Fibroblast of lung (primary cell): ENCODE data around the gene ESR2. TPM values are rescaled to one million over a fixed set of nuclear protein-coding genes. Genes with fewer than 3 reads are reported as not detected.

ENCODE experiments used
- DNase-seq, 2 donors: peaks; one replicate each; pipeline versions ENCODE4 v3.0.0 to v3.0.0-alpha.2; 2010; ENCODE audit warnings: low read depth in 2 of 2
- H2AFZ ChIP-seq: 2 replicates; pipeline ENCODE4 v1.5.1; 2012; ENCODE audit warnings: low read length, control low read depth, inconsistent platforms
- H3K27ac ChIP-seq: 2 replicates; pipeline ENCODE4 v1.5.1; 2011; ENCODE audit warnings: low read length, control low read depth; ENCODE audit not compliant: insufficient read depth
- H3K27me3 ChIP-seq: 2 replicates; pipeline ENCODE4 v1.5.1; 2011; ENCODE audit warnings: mild to moderate bottlenecking, low read length; ENCODE audit not compliant: control insufficient read depth, insufficient read depth
- H3K36me3 ChIP-seq: 2 replicates; pipeline ENCODE4 v1.5.1; 2011; ENCODE audit warnings: low read length; ENCODE audit not compliant: control insufficient read depth, insufficient read depth
- H3K4me1 ChIP-seq: 2 replicates; pipeline ENCODE4 v1.5.1; 2011; ENCODE audit warnings: low read length; ENCODE audit not compliant: control insufficient read depth, insufficient read depth; ENCODE audit errors: extremely low read depth
- H3K4me2 ChIP-seq: 2 replicates; pipeline ENCODE4 v1.5.1; 2011; ENCODE audit warnings: low read length, control low read depth; ENCODE audit not compliant: insufficient read depth; ENCODE audit errors: extremely low read depth
- H3K4me3 ChIP-seq, 4 experiments: fragments of 200-600 bp in 1 of 4; sonication (generic) in 1 of 4; replicated peaks in 1 of 4; 2 replicates each; pipeline ENCODE4 v1.5.1; 2011 to 2016; ENCODE audit warnings: low read length in 4 of 4, low read depth in 3 of 4, mild to moderate bottlenecking in 3 of 4, control low read depth in 2 of 4, inconsistent platforms in 1 of 4, mixed read lengths in 1 of 4; ENCODE audit not compliant: insufficient read depth in 1 of 4; ENCODE audit errors: control extremely low read depth in 1 of 4
- H3K79me2 ChIP-seq: 2 replicates; pipeline ENCODE4 v1.5.1; 2012; ENCODE audit warnings: mild to moderate bottlenecking, low read length, inconsistent platforms; ENCODE audit not compliant: control insufficient read depth, insufficient read depth
- H3K9ac ChIP-seq: 2 replicates; pipeline ENCODE4 v1.5.1; 2011; ENCODE audit warnings: mild to moderate bottlenecking, low read length, control low read depth; ENCODE audit not compliant: insufficient read depth
- H3K9me3 ChIP-seq: 2 replicates; pipeline ENCODE4 v1.5.1; 2012; ENCODE audit warnings: low read depth, low read length; ENCODE audit not compliant: control insufficient read depth, insufficient read depth
- H4K20me1 ChIP-seq: 2 replicates; pipeline ENCODE4 v1.5.1; 2011; ENCODE audit warnings: low read length; ENCODE audit not compliant: control insufficient read depth, insufficient read depth; ENCODE audit errors: extremely low read depth
- EZH2 ChIP-seq: IDR thresholded peaks from 2 replicates; pipeline ENCODE4 v1.5.1; 2012; ENCODE audit warnings: low read length, control low read depth, mild to moderate bottlenecking; ENCODE audit errors: missing control alignments
- polyA plus RNA-seq, 2 donors: library from polyadenylated mRNA; depleted of rRNA in 1 of 2; stranded (reverse) in 1 of 2; unstranded in 1 of 2; fragments of >200 nt; gene quantifications; 2 replicates each; pipeline ENCODE4 v1.2.1, GENCODE V29; 2011 to 2012; ENCODE audit warnings: missing spikeins in 1 of 2
- total RNA-seq: library from RNA; depleted of rRNA; stranded (reverse); fragments of >200 nt; gene quantifications from 2 replicates; pipeline ENCODE4 v1.2.1, GENCODE V29; 2014
- TF ChIP-seq, protein P1 (sequence below), 2 donors: IDR thresholded peaks in 1 of 2; conservative IDR thresholded peaks in 1 of 2; 1 replicate in 1 of 2; 2 replicates in 1 of 2; pipeline ENCODE4 v1.5.1; 2011 to 2012; ENCODE audit warnings: low read length in 2 of 2, control low read depth in 1 of 2, inconsistent platforms in 1 of 2, low read depth in 1 of 2, mild to moderate bottlenecking in 1 of 2

The ESR2 gene
- total and polyA plus RNA-seq, 2 donors (not counting 1 experiment from before 2014, with no cell fraction given): 0.02 to 0.66 TPM

DNA sequence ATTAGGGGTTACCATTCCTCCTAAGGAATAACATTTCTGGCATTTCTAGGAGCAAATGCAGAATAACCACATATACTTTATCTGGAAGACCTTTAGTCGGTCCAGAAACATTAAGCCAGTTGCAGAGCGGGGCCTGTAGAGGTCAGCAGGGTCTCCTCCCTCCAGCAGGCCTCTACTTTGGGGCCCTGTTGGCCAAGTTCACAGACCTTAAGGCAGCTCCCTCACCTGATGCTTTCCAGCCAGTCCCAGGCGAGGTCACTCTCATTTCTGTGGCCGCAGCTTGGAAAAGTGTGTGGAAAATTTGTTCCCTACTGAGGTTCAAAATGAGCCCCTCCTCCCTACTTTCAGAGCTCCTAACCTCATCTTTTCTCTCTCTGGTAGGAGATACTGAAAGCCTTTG lies 74.1 kb downstream of the ESR2 start:
- Histone ChIP-seq H2AFZ (no peak overlapping the region), H3K36me3 (no peaks in the 10 kb centered on the region), H3K27me3 (no peaks in the 10 kb centered on the region), H3K4me1 (no peaks in the 10 kb centered on the region), H4K20me1 (no peaks in the 10 kb centered on the region), H3K4me3 (no peak overlapping the region), H3K79me2 (no peaks in the 10 kb centered on the region), H3K4me2 (no peak overlapping the region), H3K27ac (no peak overlapping the region), H3K9me3 (no peaks in the 10 kb centered on the region), H3K9ac (no peak overlapping the region)
- no peak for TF ChIP-seq EZH2
- TF ChIP-seq, protein P1, sequence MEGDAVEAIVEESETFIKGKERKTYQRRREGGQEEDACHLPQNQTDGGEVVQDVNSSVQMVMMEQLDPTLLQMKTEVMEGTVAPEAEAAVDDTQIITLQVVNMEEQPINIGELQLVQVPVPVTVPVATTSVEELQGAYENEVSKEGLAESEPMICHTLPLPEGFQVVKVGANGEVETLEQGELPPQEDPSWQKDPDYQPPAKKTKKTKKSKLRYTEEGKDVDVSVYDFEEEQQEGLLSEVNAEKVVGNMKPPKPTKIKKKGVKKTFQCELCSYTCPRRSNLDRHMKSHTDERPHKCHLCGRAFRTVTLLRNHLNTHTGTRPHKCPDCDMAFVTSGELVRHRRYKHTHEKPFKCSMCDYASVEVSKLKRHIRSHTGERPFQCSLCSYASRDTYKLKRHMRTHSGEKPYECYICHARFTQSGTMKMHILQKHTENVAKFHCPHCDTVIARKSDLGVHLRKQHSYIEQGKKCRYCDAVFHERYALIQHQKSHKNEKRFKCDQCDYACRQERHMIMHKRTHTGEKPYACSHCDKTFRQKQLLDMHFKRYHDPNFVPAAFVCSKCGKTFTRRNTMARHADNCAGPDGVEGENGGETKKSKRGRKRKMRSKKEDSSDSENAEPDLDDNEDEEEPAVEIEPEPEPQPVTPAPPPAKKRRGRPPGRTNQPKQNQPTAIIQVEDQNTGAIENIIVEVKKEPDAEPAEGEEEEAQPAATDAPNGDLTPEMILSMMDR (conservative IDR thresholded peaks at IDR 0.05 in 1 of 2, IDR thresholded peaks at IDR 0.05 in 1 of 2; ENCODE audit: low read depth in 1 of 2, low read length in 2 of 2): no peak
- DNase-seq: no peak

GRCh38 chr14:64218344-64219240 lies 75.6 kb downstream of the ESR2 start:
- no peaks in the 10 kb centered on the region for H3K79me2 ChIP-seq
- no peak overlapping the region for H3K4me3 ChIP-seq
- H3K36me3 ChIP-seq: no peaks in the 10 kb centered on the region
- H2AFZ ChIP-seq: no peak overlapping the region
- TF ChIP-seq EZH2: no peak
- TF ChIP-seq, protein P1 (conservative IDR thresholded peaks at IDR 0.05 in 1 of 2, IDR thresholded peaks at IDR 0.05 in 1 of 2; ENCODE audit: low read depth in 1 of 2, low read length in 2 of 2): no peak
- no peaks in the 10 kb centered on the region for H3K9me3 ChIP-seq
- H3K27me3 ChIP-seq: no peaks in the 10 kb centered on the region
- H3K4me1 ChIP-seq: no peaks in the 10 kb centered on the region
- no peaks in the 10 kb centered on the region for H4K20me1 ChIP-seq
- no peak overlapping the region for H3K4me2 ChIP-seq
- peak in 1 of 2 donors; percentile 19 for DNase-seq
- no peak overlapping the region for H3K9ac ChIP-seq
- H3K27ac ChIP-seq: no peak overlapping the region

- Histone ChIP-seq H3K79me2 (no peaks in the 10 kb centered on the region), H3K36me3 (no peaks in the 10 kb centered on the region), H3K4me3 (no peak overlapping the region), H2AFZ (no peak overlapping the region), H3K27ac (no peak overlapping the region), H4K20me1 (no peaks in the 10 kb centered on the region), H3K4me1 (no peaks in the 10 kb centered on the region), H3K9me3 (no peaks in the 10 kb centered on the region), H3K9ac (no peak overlapping the region), H3K4me2 (no peak overlapping the region), H3K27me3 (no peaks in the 10 kb centered on the region)
- TF ChIP-seq EZH2: no peak
- TF ChIP-seq, protein P1 (conservative IDR thresholded peaks at IDR 0.05 in 1 of 2, IDR thresholded peaks at IDR 0.05 in 1 of 2; ENCODE audit: low read depth in 1 of 2, low read length in 2 of 2): no peak
- no peak for DNase-seq
These were observed 76.3 kb downstream of the ESR2 start for GRCh38 chr14:64217834-64218233.
